H54 (cell line): ENCODE measurements around the gene TBC1D8.

ENCODE experiments used
- DNase-seq: peaks from one replicate; pipeline ENCODE4 v3.0.0; 2011; ENCODE audit warnings: low spot score, mixed read lengths; ENCODE audit not compliant: insufficient read length
- FAIRE-seq: peaks from 3 replicates; lab custom pipeline; 2011; peaks lifted over from hg19 to GRCh38; lab: Jason Lieb, UNC
- POLR2A ChIP-seq: IDR thresholded peaks from 2 replicates; pipeline ENCODE4 v1.6.1; 2011; ENCODE audit warnings: low read depth, mild to moderate bottlenecking, low read length

TBC1D8 gene

GRCh38 chr2:101151146-101151858 is at the start of gene TBC1D8:
TSS of gene TBC1D8 (minus strand) at chr2:101151382. CDS start at chr2:101151253, 129 bp downstream.
- peak; percentile 72 for TF ChIP-seq POLR2A
- FAIRE-seq (no peak), DNase-seq (peak; percentile 77)

GRCh38 chr2:101200676-101201075 is 49.5 kb upstream of the TBC1D8 start:
- no peak for DNase-seq
- no peak for FAIRE-seq

GRCh38 chr2:101199251-101199791 is 48.1 kb upstream of the TBC1D8 start:
- TF ChIP-seq POLR2A = no peak
- FAIRE-seq (no peak), DNase-seq (no peak)

More at GRCh38 chr2:101200676-101201075, 49.5 kb upstream of the TBC1D8 start:
- no peak for TF ChIP-seq POLR2A

- no peak for DNase-seq
- TF ChIP-seq POLR2A = no peak
- FAIRE-seq = no peak
Measured at GRCh38 chr2:101197814-101198213, 46.6 kb upstream of the TBC1D8 start.

- FAIRE-seq = no peak
- TF ChIP-seq POLR2A = no peak
- no peak for DNase-seq
Measured at GRCh38 chr2:101197215-101197745, 46.1 kb upstream of the TBC1D8 start.

- FAIRE-seq (no peak), DNase-seq (no peak)
- TF ChIP-seq POLR2A = no peak
Measured at GRCh38 chr2:101195871-101196661, 44.9 kb upstream of the TBC1D8 start.

- no peak for FAIRE-seq
- TF ChIP-seq POLR2A = no peak
- no peak for DNase-seq
Measured at GRCh38 chr2:101193033-101193626, 41.9 kb upstream of the TBC1D8 start.

- FAIRE-seq (no peak), DNase-seq (no peak)
- TF ChIP-seq POLR2A = no peak
Measured at GRCh38 chr2:101190747-101191516, 39.8 kb upstream of the TBC1D8 start.

- no peak for FAIRE-seq
- peak; percentile 45 for DNase-seq
Measured at GRCh38 chr2:101188683-101189405, 37.7 kb upstream of the TBC1D8 start.

GRCh38 chr2:101187131-101187530 is 35.9 kb upstream of the TBC1D8 start:
- FAIRE-seq (no peak), DNase-seq (no peak)
- no peak for TF ChIP-seq POLR2A

More at GRCh38 chr2:101188683-101189405, 37.7 kb upstream of the TBC1D8 start:
- no peak for TF ChIP-seq POLR2A

GRCh38 chr2:101185656-101186055 is 34.5 kb upstream of the TBC1D8 start:
- FAIRE-seq (no peak), DNase-seq (no peak)
- no peak for TF ChIP-seq POLR2A

- FAIRE-seq = no peak
- no peak for DNase-seq
- no peak for TF ChIP-seq POLR2A
Measured at GRCh38 chr2:101185085-101185484, 33.9 kb upstream of the TBC1D8 start.
